Spleen (tissue), 11 donors: Measurements from ENCODE around the gene SNRNP25. TPM values are rescaled to one million over a fixed set of nuclear protein-coding genes. Genes with fewer than 3 reads are reported as not detected.

Experiments used
- DNase-seq: peaks from one replicate; pipeline ENCODE4 v3.0.0-alpha.2; 2020
- H3K27ac ChIP-seq, 8 donors: fragments of 200-600 bp; sonication (generic) in 7 of 8; 1 replicate in 4 of 8; 2 replicates in 4 of 8; pipeline versions ENCODE4 v1.5.0 to v1.8.0; 2016 to 2021; ENCODE audit warnings: inconsistent platforms in 4 of 8, mild to moderate bottlenecking in 4 of 8, moderate library complexity in 1 of 8
- H3K27me3 ChIP-seq, 7 donors: fragments of 200-600 bp; sonication (generic) in 6 of 7; replicated peaks in 1 of 7; 1 replicate in 4 of 7; 2 replicates in 3 of 7; pipeline versions ENCODE4 v1.5.0 to v1.8.0; 2016 to 2021; ENCODE audit warnings: inconsistent platforms in 3 of 7, mild to moderate bottlenecking in 1 of 7
- H3K36me3 ChIP-seq, 6 donors: fragments of 200-600 bp; sonication (generic) in 5 of 6; 1 replicate in 4 of 6; 2 replicates in 2 of 6; pipeline versions ENCODE4 v1.5.0 to v1.8.0; 2016 to 2021; ENCODE audit warnings: inconsistent platforms in 2 of 6
- H3K4me1 ChIP-seq, 6 donors: fragments of 200-600 bp; sonication (generic) in 5 of 6; 1 replicate in 3 of 6; 2 replicates in 3 of 6; pipeline versions ENCODE4 v1.5.0 to v1.8.0; 2016 to 2021; ENCODE audit warnings: inconsistent platforms in 3 of 6
- H3K4me3 ChIP-seq, 8 donors: fragments of 200-600 bp; sonication (generic) in 7 of 8; 1 replicate in 4 of 8; 2 replicates in 4 of 8; pipeline versions ENCODE4 v1.5.0 to v1.8.0; 2016 to 2021; ENCODE audit warnings: inconsistent platforms in 4 of 8, mild to moderate bottlenecking in 4 of 8, moderate library complexity in 2 of 8
- H3K9me3 ChIP-seq, 8 donors: fragments of 200-600 bp; sonication (generic) in 7 of 8; 1 replicate in 4 of 8; 2 replicates in 4 of 8; pipeline versions ENCODE4 v1.5.0 to v1.8.0; 2016 to 2021; ENCODE audit warnings: inconsistent platforms in 4 of 8
- POLR2A ChIP-seq, 3 donors: fragments of 450-650 bp; IDR thresholded peaks; one replicate each; pipeline ENCODE4 v1.5.1; 2017; ENCODE audit warnings: antibody characterized with exemption in 3 of 3, mild to moderate bottlenecking in 1 of 3
- POLR2AphosphoS5 ChIP-seq, 3 donors: sonication (generic); formaldehyde crosslinking; IDR thresholded peaks; one replicate each; pipeline ENCODE4 v1.5.1; 2017; ENCODE audit warnings: antibody characterized with exemption in 3 of 3
- WGBS, 5 donors: extraction: QIAGEN DNeasy Blood & Tissue Kit in 3 of 5; methylation state at CpG; one replicate each; pipeline versions ENCODE4 v1.1.5 to v1.1.7; 2013 to 2018; 5-methylcytosine and 5-hydroxymethylcytosine counted together
- intact Hi-C: fragments of 100-400 bp; cut with DNase I; formaldehyde crosslinking; loops from one replicate; pipeline ENCODE4 v1.15.0; 2023; ENCODE audit warnings: low total_unique reads
- polyA plus RNA-seq, 3 donors: library from polyadenylated mRNA; stranded (reverse); fragments of 200-250 nt; gene quantifications; one replicate each; pipeline ENCODE4 v1.2.1, GENCODE V29; 2013
- total RNA-seq, 7 donors: library from RNA; depleted of rRNA in 3 of 7; stranded (reverse); fragments of >200 nt in 3 of 7; fragmentation: NEBNext Ultra II Directional in 4 of 7; extraction: Animal tissue kit (Norgen Biotek cat#: 25700) in 4 of 7; gene quantifications; one replicate each; pipeline versions ENCODE4 v1.1.0 to v1.2.1, GENCODE V29; 2016 to 2021
- TF ChIP-seq, protein P1 (sequence below), 11 experiments: fragments of 200-600 bp in 7 of 11; fragments of 450-650 bp in 4 of 11; sonication (generic) in 4 of 11; IDR thresholded peaks in 8 of 11; conservative IDR thresholded peaks in 3 of 11; 1 replicate in 7 of 11; 2 replicates in 4 of 11; pipeline versions ENCODE4 v1.4.0 to v1.8.0; 2016 to 2021; ENCODE audit warnings: antibody characterized with exemption in 11 of 11, inconsistent platforms in 4 of 11, mild to moderate bottlenecking in 1 of 11
- donor health status: healthy with polysubstance abuse.
- donor health status: DM: no; HTN: no; CAD: no; lungs with moderate emphysema.
- donor health status: DM: no; HTN: no; CAD: no.
- donor health status: Bipolar disorder and iron deficiency.
- donor health status: healthy.
- donor health status: DM: no; HTN: no; CAD: no.
- donor health status: DM: yes; HTN: yes; CAD: no.

The SNRNP25 gene
- total and polyA plus RNA-seq, 10 donors, result 13.6 to 48.1 (median 21.3) TPM

DNA sequence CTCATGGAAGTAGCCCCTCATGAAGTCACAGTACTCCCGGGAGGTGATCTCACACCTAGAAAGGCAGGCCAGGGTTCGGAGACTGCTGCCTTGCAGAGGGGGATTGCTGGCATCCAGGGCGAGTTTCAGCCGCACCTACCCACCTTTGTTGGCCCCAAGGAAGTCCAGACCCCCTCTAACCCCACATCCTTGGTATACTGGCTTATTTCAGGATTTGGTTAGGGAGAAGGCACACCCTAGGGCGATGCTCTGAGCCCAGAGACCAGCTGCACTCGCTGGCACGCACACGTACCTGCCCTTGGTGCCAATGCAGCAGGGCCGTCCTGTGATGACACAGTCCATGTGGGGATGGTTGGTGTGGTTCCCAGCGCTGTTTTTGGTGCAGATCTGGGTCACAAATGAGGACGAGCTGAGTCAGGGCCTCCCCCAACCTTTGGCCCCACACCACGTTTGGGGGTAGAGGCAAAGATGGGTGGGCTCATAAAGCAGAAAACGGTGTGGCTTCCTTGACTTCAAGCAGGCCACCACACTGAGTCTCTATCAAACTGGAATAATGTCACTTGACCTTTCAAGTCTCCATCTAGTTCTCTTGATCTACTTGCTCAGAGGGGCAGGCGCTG is 5.9 kb downstream of the SNRNP25 start:
- peaks cover 0 to 12% (median 5%) of the 10 kb centered on the region in 6 donors for H3K4me1 ChIP-seq
- WGBS, 5 donors, result 84 to 93% (median 91%) methylated on average over 12 to 14 of the region's 14 CpGs
- H3K27me3 ChIP-seq, result no peaks in the 10 kb centered on the region
- peaks cover 0 to 88% (median 33%) of the 10 kb centered on the region in 6 donors for H3K36me3 ChIP-seq
- no peak overlapping the region for H3K27ac ChIP-seq
- TF ChIP-seq POLR2AphosphoS5 (IDR thresholded peaks at IDR 0.05), result no peak
- TF ChIP-seq, protein P1, sequence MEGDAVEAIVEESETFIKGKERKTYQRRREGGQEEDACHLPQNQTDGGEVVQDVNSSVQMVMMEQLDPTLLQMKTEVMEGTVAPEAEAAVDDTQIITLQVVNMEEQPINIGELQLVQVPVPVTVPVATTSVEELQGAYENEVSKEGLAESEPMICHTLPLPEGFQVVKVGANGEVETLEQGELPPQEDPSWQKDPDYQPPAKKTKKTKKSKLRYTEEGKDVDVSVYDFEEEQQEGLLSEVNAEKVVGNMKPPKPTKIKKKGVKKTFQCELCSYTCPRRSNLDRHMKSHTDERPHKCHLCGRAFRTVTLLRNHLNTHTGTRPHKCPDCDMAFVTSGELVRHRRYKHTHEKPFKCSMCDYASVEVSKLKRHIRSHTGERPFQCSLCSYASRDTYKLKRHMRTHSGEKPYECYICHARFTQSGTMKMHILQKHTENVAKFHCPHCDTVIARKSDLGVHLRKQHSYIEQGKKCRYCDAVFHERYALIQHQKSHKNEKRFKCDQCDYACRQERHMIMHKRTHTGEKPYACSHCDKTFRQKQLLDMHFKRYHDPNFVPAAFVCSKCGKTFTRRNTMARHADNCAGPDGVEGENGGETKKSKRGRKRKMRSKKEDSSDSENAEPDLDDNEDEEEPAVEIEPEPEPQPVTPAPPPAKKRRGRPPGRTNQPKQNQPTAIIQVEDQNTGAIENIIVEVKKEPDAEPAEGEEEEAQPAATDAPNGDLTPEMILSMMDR (IDR thresholded peaks at IDR 0.05 in 8 of 11, conservative IDR thresholded peaks at IDR 0.05 in 3 of 11), result no peak
- H3K9me3 ChIP-seq, result no peaks in the 10 kb centered on the region
- H3K4me3 ChIP-seq, result no peak overlapping the region
- intact Hi-C loops, result no loop called here
- no peak for DNase-seq

DNA sequence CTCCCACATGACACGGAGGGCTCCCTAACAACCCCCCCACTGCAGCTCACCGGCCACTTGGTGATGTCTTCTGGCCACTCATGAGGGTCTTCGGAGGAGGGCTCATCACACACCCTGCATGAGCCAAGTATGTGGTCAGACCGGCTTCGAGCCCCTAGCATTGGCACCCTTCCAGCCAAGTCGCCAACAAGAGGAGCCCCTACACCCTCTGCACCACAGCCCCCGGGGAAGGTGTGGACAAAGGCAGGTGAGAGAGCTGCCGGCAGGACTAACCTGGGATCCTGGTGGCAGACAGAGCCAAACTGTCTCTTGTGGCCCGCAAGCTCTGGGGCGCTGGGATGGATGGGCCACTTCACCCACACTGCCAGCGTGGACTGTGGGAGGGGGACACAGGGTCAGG is 6.5 kb downstream of the SNRNP25 start:
- 84 to 91% (median 88%) methylated on average over 9 to 11 of the region's 11 CpGs for WGBS, 5 donors
- DNase-seq, result peak; percentile 55
- intact Hi-C loops, result no loop called here

DNA sequence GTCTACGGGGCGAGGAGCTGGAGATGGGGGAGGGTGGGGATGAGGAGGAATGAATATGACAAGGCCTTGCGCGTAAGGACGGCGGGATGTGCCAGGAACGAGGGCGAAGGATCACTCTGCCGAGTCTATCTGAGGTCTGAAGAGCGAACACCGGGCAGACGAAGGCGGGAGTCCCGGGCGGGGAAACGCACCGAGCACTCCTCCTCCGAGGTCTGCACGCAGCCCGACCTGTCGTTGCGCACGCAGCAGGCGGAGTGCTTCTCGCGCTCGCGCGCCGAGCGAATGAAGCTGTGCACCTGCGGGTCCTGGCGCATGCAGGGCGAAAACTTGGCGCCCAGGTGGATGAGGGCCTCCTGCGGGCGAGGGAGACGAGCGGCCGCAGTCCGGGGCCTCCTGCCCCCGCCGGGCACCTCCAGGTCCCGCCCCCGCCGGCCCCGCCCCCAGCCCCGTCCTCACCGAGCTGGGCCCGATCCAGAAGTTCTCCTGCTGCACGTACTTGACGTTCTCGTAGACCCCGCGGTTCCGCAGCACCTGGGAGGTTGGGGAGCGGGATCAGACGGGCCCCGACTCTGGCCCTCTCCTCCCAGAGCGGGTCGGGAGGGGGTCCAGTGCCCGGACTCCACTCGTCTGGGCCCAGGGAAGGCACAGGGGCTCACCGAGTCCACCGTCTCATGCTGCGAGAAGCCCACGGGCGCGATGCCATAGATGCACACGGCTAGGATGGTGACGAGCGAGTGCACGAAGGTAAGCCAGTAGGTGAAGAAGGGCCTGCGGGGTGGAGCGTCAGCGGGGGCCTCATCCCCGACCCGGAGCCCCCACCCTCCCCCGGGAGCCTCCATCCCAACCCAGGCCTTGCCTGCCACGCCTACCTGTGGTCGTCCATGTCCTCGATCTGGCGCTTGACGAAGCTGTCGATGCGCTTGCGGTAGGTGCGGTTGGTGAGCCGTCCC is 7.6 kb downstream of the SNRNP25 start:
- DNase-seq, result peak; percentile 70
- no peak overlapping the region for H3K27ac ChIP-seq
- H3K4me3 ChIP-seq, result no peak overlapping the region
- TF ChIP-seq POLR2AphosphoS5 (IDR thresholded peaks at IDR 0.05), result no peak
- TF ChIP-seq, protein P1 (IDR thresholded peaks at IDR 0.05 in 8 of 11, conservative IDR thresholded peaks at IDR 0.05 in 3 of 11), result no peak
- no peak for TF ChIP-seq POLR2A (IDR thresholded peaks at IDR 0.05)
- no peaks in the 10 kb centered on the region for H3K9me3 ChIP-seq
- H3K36me3 ChIP-seq, result peaks cover 0 to 81% (median 25%) of the 10 kb centered on the region in 6 donors
- H3K27me3 ChIP-seq, result no peaks in the 10 kb centered on the region
- intact Hi-C loops, result no loop called here
- 90 to 93% (median 92%) methylated on average over 71 to 89 of the region's 89 CpGs for WGBS, 5 donors
- H3K4me1 ChIP-seq, result peaks cover 0 to 11% (median 9%) of the 10 kb centered on the region in 6 donors

More for the DNA sequence above, 6.5 kb downstream of the SNRNP25 start:
- no peak for TF ChIP-seq POLR2A (IDR thresholded peaks at IDR 0.05)
- peaks cover 0 to 7% (median 0%) of the 10 kb centered on the region in 6 donors for H3K4me1 ChIP-seq
- H3K36me3 ChIP-seq, result peaks cover 0 to 90% (median 33%) of the 10 kb centered on the region in 6 donors
- H3K4me3 ChIP-seq, result no peak overlapping the region
- H3K9me3 ChIP-seq, result no peaks in the 10 kb centered on the region
- H3K27ac ChIP-seq, result no peak overlapping the region
- H3K27me3 ChIP-seq, result no peaks in the 10 kb centered on the region

DNA sequence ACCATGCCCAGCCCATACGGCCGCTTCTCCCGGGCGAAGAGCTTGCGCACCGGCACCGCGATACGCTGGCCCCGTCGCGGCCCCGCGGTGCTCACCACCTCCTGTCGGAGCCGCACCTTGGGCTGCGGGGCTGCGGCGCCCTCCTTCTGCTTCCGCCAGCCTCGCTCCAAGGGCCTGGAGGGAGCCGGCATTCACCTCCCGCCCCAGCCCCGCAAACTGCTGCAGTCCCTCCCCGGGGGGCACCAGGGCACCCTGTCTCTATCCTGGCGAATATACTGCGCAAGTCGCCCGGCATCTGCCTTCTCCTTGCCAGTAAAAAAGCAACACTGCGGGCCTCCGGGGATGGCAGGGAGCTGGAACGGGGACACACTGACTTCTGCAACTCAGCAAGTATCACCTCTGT is 8.3 kb downstream of the SNRNP25 start:
- H3K27me3 ChIP-seq, result no peaks in the 10 kb centered on the region
- no peak overlapping the region for H3K4me3 ChIP-seq
- H3K9me3 ChIP-seq, result no peaks in the 10 kb centered on the region
- intact Hi-C loops, result no loop called here
- 94 to 96% (median 95%) methylated on average over 25 to 32 of the region's 32 CpGs for WGBS, 5 donors
- DNase-seq, result peak; percentile 47
- no peak overlapping the region for H3K27ac ChIP-seq
- TF ChIP-seq POLR2AphosphoS5 (IDR thresholded peaks at IDR 0.05) (no peak), POLR2A (IDR thresholded peaks at IDR 0.05) (no peak)
- TF ChIP-seq, protein P1 (IDR thresholded peaks at IDR 0.05 in 8 of 11, conservative IDR thresholded peaks at IDR 0.05 in 3 of 11), result no peak
- H3K36me3 ChIP-seq, result peaks cover 0 to 74% (median 18%) of the 10 kb centered on the region in 6 donors
- H3K4me1 ChIP-seq, result peaks cover 0 to 18% (median 11%) of the 10 kb centered on the region in 6 donors
